ENCODE results near the gene USP25.

The USP25 gene

DNA sequence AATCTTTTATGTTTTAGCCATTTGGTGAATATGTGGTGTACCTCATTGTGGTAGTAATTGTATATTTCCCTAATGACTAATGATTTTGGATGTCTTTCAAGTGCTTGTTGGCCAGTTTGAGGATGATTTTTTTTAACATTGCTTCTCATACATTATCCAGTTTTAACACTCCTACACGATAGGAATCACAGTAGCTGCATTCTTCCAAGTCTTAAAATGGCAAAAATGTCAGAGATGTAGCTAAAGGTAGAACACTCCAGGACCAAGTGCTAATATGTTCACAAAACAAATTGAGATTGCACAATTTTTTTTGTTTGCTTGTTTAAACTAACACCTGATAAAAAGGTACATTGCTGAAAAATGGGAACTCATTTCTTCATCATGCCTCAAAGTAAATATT is 11.7 kb downstream of the USP25 start:
- no peak for TF ChIP-seq CTCF (IDR thresholded peaks at IDR 0.05; ENCODE audit: borderline replicate concordance, insufficient read depth, low read depth, low read length)
- H3K4me3 ChIP-seq (ENCODE audit: low read depth, low read length) = no peak overlapping the region

DNA sequence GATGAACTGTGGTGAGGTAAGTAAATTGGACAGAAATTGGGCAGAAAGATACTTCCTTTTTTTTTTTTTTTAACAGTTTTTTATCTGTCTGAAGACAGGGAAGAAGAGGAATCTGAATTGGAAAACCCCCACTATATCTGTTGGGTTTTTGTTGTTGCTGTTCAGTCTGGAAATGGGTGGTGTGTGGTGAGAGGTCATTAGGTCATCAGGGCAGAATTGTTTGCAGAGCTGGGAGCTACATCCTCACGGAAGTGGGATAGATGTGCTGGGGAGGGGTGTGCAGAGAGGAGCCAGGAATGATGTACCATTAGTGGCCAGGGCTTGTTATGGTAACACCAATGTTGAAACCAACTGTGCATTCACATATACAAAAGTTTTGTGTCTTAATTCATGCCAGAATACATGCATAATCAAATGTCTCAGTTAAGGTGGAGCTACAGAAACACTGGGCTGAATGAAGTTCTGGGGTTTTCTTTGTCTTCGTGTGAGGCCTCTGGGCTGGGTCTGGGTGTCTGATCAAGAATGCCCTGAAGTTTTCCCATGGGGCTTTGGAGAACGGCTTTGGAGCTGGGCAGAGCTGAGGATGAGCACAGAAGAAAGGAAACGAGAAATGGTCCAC is 12.4 kb downstream of the USP25 start:
- TF ChIP-seq CTCF (IDR thresholded peaks at IDR 0.05; ENCODE audit: borderline replicate concordance, insufficient read depth, low read depth, low read length) = no peak
- H3K4me3 ChIP-seq (ENCODE audit: low read depth, low read length) = no peak overlapping the region

DNA sequence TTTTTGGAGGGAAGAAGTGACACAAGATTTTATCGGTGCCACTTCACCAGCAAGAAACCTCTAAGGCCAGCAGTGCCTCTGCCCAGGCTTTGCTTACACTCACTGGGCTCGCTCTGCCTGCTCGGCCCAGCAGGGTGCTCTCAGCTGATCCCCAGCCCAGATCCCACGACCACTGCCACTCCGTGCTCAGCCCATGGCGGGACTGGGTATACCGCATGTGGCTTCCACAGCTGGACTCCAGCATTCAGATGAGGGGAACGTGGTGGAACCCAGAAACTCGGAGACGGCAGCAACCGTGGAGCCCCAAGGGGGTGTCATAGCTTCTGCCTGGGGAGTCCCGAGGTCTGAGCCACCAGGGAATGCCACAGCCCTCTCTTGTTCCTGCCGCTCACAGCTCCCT is 12.9 kb downstream of the USP25 start:
- H3K4me3 ChIP-seq (ENCODE audit: low read depth, low read length) = no peak overlapping the region
- TF ChIP-seq CTCF (IDR thresholded peaks at IDR 0.05; ENCODE audit: borderline replicate concordance, insufficient read depth, low read depth, low read length) = no peak

GRCh38 chr21:15743593-15743992 is 13.8 kb downstream of the USP25 start:
- no peak for TF ChIP-seq CTCF (IDR thresholded peaks at IDR 0.05; ENCODE audit: borderline replicate concordance, insufficient read depth, low read depth, low read length)
- no peak overlapping the region for H3K4me3 ChIP-seq (ENCODE audit: low read depth, low read length)

DNA sequence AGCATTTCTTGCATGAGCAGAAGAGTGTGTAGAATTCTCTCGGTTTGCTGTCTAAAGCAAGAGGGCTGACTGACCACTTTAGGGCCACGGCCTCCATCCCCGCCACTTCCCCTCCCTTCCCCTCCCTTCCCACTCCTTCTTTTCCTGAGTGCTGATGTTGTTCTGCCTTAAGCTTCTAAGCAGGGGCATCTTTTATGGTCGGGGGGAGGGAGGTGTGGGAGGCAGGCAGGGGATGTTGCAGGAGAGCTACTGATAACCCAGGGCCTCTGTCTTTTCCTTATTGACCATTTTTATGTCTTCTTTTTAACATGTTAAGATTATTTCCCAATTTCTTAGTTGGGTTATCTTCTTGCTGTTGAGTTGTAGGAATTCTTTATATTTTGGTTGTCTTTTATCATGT is 15.1 kb downstream of the USP25 start:
- H3K4me3 ChIP-seq (ENCODE audit: low read depth, low read length) = no peak overlapping the region
- TF ChIP-seq CTCF (IDR thresholded peaks at IDR 0.05; ENCODE audit: borderline replicate concordance, insufficient read depth, low read depth, low read length) = no peak

DNA sequence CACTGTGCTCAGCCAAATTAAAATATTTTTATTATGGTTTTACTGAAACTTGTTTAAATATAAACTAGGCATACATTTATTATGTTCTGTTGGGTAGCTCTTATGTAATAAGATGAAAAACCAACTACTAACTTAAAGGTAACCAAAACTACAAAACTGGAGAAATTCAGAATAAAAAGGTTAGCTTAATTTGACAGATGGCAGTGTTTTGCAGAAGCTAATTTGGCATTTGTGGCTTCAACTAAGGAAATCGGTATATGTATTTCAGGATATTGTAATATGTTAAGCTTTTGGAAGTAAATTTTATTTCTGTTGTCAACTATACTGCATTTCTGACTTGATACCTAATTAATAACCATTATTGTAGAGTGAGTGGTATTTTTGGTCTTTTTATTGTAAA is 18.8 kb downstream of the USP25 start:
- TF ChIP-seq CTCF (IDR thresholded peaks at IDR 0.05; ENCODE audit: borderline replicate concordance, insufficient read depth, low read depth, low read length) = no peak
- no peak overlapping the region for H3K4me3 ChIP-seq (ENCODE audit: low read depth, low read length)

GRCh38 chr21:15749082-15749860 is 19.5 kb downstream of the USP25 start:
- no peak for TF ChIP-seq CTCF (IDR thresholded peaks at IDR 0.05; ENCODE audit: borderline replicate concordance, insufficient read depth, low read depth, low read length)
- no peak overlapping the region for H3K4me3 ChIP-seq (ENCODE audit: low read depth, low read length)

All from GM12875 (cell line).